GM11168 (cell line): ENCODE results near the gene NOL7.

ENCODE experiments used
- in situ Hi-C: fragments of 300-500 bp; cut with MboI; formaldehyde crosslinking; loops from one replicate; pipeline ENCODE4 v1.12.0; 2022; ENCODE audit warnings: low sequenced_read_pairs; ENCODE audit not compliant: unreplicated experiment

Gene NOL7

GRCh38 chr6:13593103-13593502, 22.0 kb upstream of the NOL7 start:
- in situ Hi-C loops: no loop called here

GRCh38 chr6:13593720-13594119, 21.4 kb upstream of the NOL7 start:
- in situ Hi-C loops: no loop called here

- in situ Hi-C loops: no loop called here
These were observed 18.1 kb upstream of the NOL7 start for GRCh38 chr6:13597073-13597472.

- in situ Hi-C loops: no loop called here
These were observed 15.1 kb upstream of the NOL7 start for GRCh38 chr6:13600036-13600435.

GRCh38 chr6:13604135-13604534, 11.0 kb upstream of the NOL7 start:
- in situ Hi-C loops: no loop called here

- in situ Hi-C loops: no loop called here
These were observed 10.4 kb upstream of the NOL7 start for GRCh38 chr6:13604546-13605416.

GRCh38 chr6:13605634-13606033, 9.5 kb upstream of the NOL7 start:
- in situ Hi-C loops: no loop called here

- in situ Hi-C loops: no loop called here
These were observed 3.4 kb upstream of the NOL7 start for GRCh38 chr6:13611715-13612114.

GRCh38 chr6:13613029-13613594, 2.0 kb upstream of the NOL7 start:
- in situ Hi-C loops: no loop called here

- in situ Hi-C loops: no loop called here
These were observed 809 bp upstream of the NOL7 start for GRCh38 chr6:13614126-13614925.

- in situ Hi-C loops: no loop called here
These were observed 621 bp downstream of the NOL7 start for GRCh38 chr6:13615792-13616120.

GRCh38 chr6:13617066-13617465, 1.9 kb downstream of the NOL7 start:
- in situ Hi-C loops: no loop called here

GRCh38 chr6:13624871-13625288, 9.7 kb downstream of the NOL7 start:
- in situ Hi-C loops: no loop called here

- in situ Hi-C loops: no loop called here
These were observed 14.5 kb downstream of the NOL7 start for GRCh38 chr6:13629459-13630116.

- in situ Hi-C loops: no loop called here
These were observed 15.4 kb downstream of the NOL7 start for GRCh38 chr6:13630499-13630898.

GRCh38 chr6:13633343-13633742, 18.2 kb downstream of the NOL7 start:
- in situ Hi-C loops: no loop called here

- in situ Hi-C loops: no loop called here
These were observed 21.0 kb downstream of the NOL7 start for GRCh38 chr6:13635948-13636658.

GRCh38 chr6:13638014-13638413, 22.9 kb downstream of the NOL7 start:
- in situ Hi-C loops: no loop called here

- in situ Hi-C loops: no loop called here
These were observed 23.5 kb downstream of the NOL7 start for GRCh38 chr6:13638626-13639025.

GRCh38 chr6:13641315-13641714, 26.2 kb downstream of the NOL7 start:
- in situ Hi-C loops: no loop called here
